Measurements from ENCODE around the gene CCDC192.

Gene CCDC192

GRCh38 chr5:127863610-127864395 is 160.6 kb downstream of the CCDC192 start:
- TF ChIP-seq MAX (IDR thresholded peaks at IDR 0.05; ENCODE audit: low read depth, low read length) (no peak), POLR2A (IDR thresholded peaks at IDR 0.05; ENCODE audit: extremely low read depth, insufficient read length) (no peak), CTCF (IDR thresholded peaks at IDR 0.05; ENCODE audit: low read depth, low read length) (no peak), MYC (IDR thresholded peaks at IDR 0.05; ENCODE audit: low read depth, low read length) (no peak)
- no peak for DNase-seq (ENCODE audit: low read depth)
- no peak overlapping the region for H3K4me3 ChIP-seq (ENCODE audit: low read depth, low read length)

DNA sequence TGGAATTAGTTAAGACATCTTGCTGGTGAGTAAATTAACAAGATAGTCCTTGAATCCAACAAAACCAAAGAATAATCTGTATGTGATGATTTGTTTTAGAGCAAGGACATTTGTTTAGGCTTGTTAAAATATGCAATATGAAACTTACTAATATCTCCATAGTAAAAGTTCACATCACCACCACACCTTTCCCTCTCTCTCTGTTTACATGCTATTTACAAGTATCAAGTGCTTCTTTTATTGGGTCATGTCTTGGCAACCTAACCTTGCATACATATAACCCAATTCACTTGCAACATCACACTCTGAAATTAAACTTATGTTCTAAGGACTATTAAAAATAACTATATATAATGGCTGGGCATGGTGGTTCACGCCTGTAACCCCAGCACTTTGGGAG is 161.3 kb downstream of the CCDC192 start:
- DNase-seq (ENCODE audit: low read depth): no peak
- TF ChIP-seq MYC (IDR thresholded peaks at IDR 0.05; ENCODE audit: low read depth, low read length) (no peak), MAX (IDR thresholded peaks at IDR 0.05; ENCODE audit: low read depth, low read length) (no peak), CTCF (IDR thresholded peaks at IDR 0.05; ENCODE audit: low read depth, low read length) (no peak), POLR2A (IDR thresholded peaks at IDR 0.05; ENCODE audit: extremely low read depth, insufficient read length) (no peak)

DNA sequence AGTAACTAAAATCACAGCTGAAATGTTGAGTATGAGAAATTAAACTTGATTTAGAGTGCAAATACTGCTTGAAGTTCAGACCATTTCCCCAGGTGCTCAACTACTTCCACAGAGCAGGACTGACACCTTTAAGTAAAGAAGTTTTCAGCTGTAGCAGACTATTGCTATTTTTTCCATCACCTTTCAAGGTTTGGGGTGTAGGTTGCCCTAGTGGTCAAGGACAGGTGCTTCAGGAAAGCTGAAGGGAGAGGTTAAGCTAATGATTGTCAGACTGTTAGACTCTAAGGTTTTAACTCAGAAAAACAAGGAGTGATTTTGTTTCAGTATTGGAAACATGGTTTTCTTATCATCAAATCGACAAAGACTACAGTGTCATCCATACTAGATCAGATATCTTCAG is 162.1 kb downstream of the CCDC192 start:
- no peak for TF ChIP-seq MAX (IDR thresholded peaks at IDR 0.05; ENCODE audit: low read depth, low read length)
- no peak for DNase-seq (ENCODE audit: low read depth)
- no peak overlapping the region for H3K4me3 ChIP-seq (ENCODE audit: low read depth, low read length)

More for the DNA sequence above, 161.3 kb downstream of the CCDC192 start:
- H3K4me3 ChIP-seq (ENCODE audit: low read depth, low read length): no peak overlapping the region

- no peak for TF ChIP-seq MYC (IDR thresholded peaks at IDR 0.05; ENCODE audit: low read depth, low read length)
- no peak for TF ChIP-seq POLR2A (IDR thresholded peaks at IDR 0.05; ENCODE audit: extremely low read depth, insufficient read length)
- no peak for TF ChIP-seq MAX (IDR thresholded peaks at IDR 0.05; ENCODE audit: low read depth, low read length)
- no peak for TF ChIP-seq CTCF (IDR thresholded peaks at IDR 0.05; ENCODE audit: low read depth, low read length)
- DNase-seq (ENCODE audit: low read depth): peak; percentile 73
- H3K4me3 ChIP-seq (ENCODE audit: low read depth, low read length): no peak overlapping the region
Observed at GRCh38 chr5:127867022-127867783, 164.0 kb downstream of the CCDC192 start.

DNA sequence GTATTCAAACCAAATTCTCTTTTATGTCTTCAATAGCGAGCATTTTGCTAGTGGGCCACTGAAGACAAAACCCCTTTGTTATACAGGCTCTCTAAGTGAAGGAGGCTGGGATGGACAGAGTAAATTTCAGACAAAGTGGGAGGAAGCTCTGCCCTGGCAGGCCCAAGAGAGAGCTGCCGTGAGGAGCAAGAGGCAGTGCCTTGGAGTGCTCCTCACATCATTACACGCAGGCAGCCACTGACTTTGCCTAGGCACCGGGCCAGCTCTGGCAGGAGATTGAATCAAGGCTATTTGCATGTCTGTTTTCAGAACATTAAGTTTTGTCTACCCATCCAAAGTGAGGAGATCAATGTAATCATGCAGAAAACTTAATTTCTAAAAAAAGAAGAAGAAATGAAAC is 167.7 kb downstream of the CCDC192 start:
- TF ChIP-seq POLR2A (IDR thresholded peaks at IDR 0.05; ENCODE audit: extremely low read depth, insufficient read length): no peak
- TF ChIP-seq MAX (IDR thresholded peaks at IDR 0.05; ENCODE audit: low read depth, low read length): no peak
- TF ChIP-seq CTCF (IDR thresholded peaks at IDR 0.05; ENCODE audit: low read depth, low read length): no peak
- TF ChIP-seq MYC (IDR thresholded peaks at IDR 0.05; ENCODE audit: low read depth, low read length): no peak
- H3K4me3 ChIP-seq (ENCODE audit: low read depth, low read length): no peak overlapping the region
- DNase-seq (ENCODE audit: low read depth): no peak
